OCI-LY7 (cell line): ENCODE measurements around the gene SLC6A18. TPM values are rescaled to one million over a fixed set of nuclear protein-coding genes. Genes with fewer than 3 reads are reported as not detected.

Experiments used
- BruUV-seq: library from RNA; stranded (reverse); fragments of 400-500 nt; replicated peaks from 2 replicates; lab custom pipeline; 2021; lab: Mats Ljungman, UMichigan
- CTCF ChIA-PET: fragments of 300-600 bp; sonication (Branson Sonifier 250); formaldehyde crosslinking; loops from one replicate; lab custom pipeline; 2022; ENCODE audit warnings: antibody characterized with exemption; ENCODE audit not compliant: unreplicated experiment; lab: Charles Lee
- POLR2A ChIA-PET: fragments of 300-600 bp; sonication (Branson Sonifier 250); formaldehyde crosslinking; loops from one replicate; lab custom pipeline; 2022; ENCODE audit warnings: antibody characterized with exemption; lab: Charles Lee
- DNase-seq: peaks from one replicate; pipeline ENCODE4 v3.0.0-alpha.2; 2015; ENCODE audit warnings: low spot score
- H2AFZ ChIP-seq: fragments of 200-600 bp; sonication (generic), shearing (Covaris generic); 2 replicates; pipeline ENCODE4 v1.6.1; 2014; ENCODE audit warnings: mild to moderate bottlenecking, antibody characterized with exemption, low read length, moderate library complexity
- H3K27ac ChIP-seq: fragments of 200-600 bp; sonication (generic); 2 replicates; pipeline ENCODE4 v1.5.1; 2014; ENCODE audit warnings: mixed run types, low read depth, mild to moderate bottlenecking, moderate library complexity, low read length, inconsistent platforms; ENCODE audit not compliant: poor library complexity, severe bottlenecking
- H3K36me3 ChIP-seq: fragments of 200-600 bp; sonication (generic); 2 replicates; pipeline ENCODE4 v1.6.1; 2014; ENCODE audit warnings: mild to moderate bottlenecking, antibody characterized with exemption, low read length, moderate library complexity, mixed read lengths; ENCODE audit not compliant: insufficient read depth
- H3K4me1 ChIP-seq: fragments of 200-600 bp; sonication (generic); 2 replicates; pipeline ENCODE4 v1.5.1; 2014; ENCODE audit warnings: mild to moderate bottlenecking, low read length; ENCODE audit not compliant: insufficient read depth, poor library complexity, severe bottlenecking
- H3K4me2 ChIP-seq: fragments of 200-600 bp; sonication (generic); 2 replicates; pipeline ENCODE4 v1.6.1; 2014; ENCODE audit warnings: mild to moderate bottlenecking, low read length
- H3K4me3 ChIP-seq: fragments of 200-600 bp; sonication (generic); 2 replicates; pipeline ENCODE4 v1.5.1; 2014; ENCODE audit warnings: mild to moderate bottlenecking, low read depth, low read length; ENCODE audit not compliant: poor library complexity, severe bottlenecking
- H3K79me2 ChIP-seq: fragments of 200-600 bp; sonication (generic); 2 replicates; pipeline ENCODE4 v1.6.1; 2016; ENCODE audit warnings: low read depth, mild to moderate bottlenecking, low read length, moderate library complexity, mixed read lengths; ENCODE audit not compliant: insufficient read depth
- H3K9me2 ChIP-seq: fragments of 200-600 bp; sonication (generic); 2 replicates; pipeline ENCODE4 v1.6.1; 2016; ENCODE audit warnings: mild to moderate bottlenecking, low read length, mixed read lengths; ENCODE audit not compliant: insufficient read depth
- H3K9me3 ChIP-seq: fragments of 200-600 bp; sonication (generic); 2 replicates; pipeline ENCODE4 v1.6.1; 2014; ENCODE audit warnings: mild to moderate bottlenecking, mixed run types, low read length, mixed read lengths
- H4K20me1 ChIP-seq: fragments of 200-600 bp; sonication (generic); 2 replicates; pipeline ENCODE4 v1.6.1; 2014; ENCODE audit warnings: mild to moderate bottlenecking, antibody characterized with exemption, low read length, moderate library complexity, mixed read lengths; ENCODE audit not compliant: insufficient read depth
- EZH2phosphoT487 ChIP-seq: fragments of 200-600 bp; sonication (generic); IDR thresholded peaks from 2 replicates; pipeline ENCODE4 v1.6.1; 2018; ENCODE audit warnings: low read depth, borderline replicate concordance, mild to moderate bottlenecking, mixed run types, antibody characterized with exemption, low read length, moderate library complexity, mixed read lengths
- intact Hi-C: fragments of 100-400 bp; cut with micrococcal nuclease; formaldehyde crosslinking; loops from one replicate; pipeline ENCODE4 v1.10.0; 2022; ENCODE audit not compliant: unreplicated experiment
- total RNA-seq, 2 experiments: library from RNA; depleted of rRNA in 1 of 2; stranded (reverse); fragments of >200 nt in 1 of 2; shearing (Covaris generic) in 1 of 2; gene quantifications; 2 replicates each; pipeline ENCODE4 v1.2.3, GENCODE V29; 2014 to 2022
- TF ChIP-seq, protein P1 (sequence below): fragments of 200-600 bp; sonication (generic); conservative IDR thresholded peaks from 2 replicates; pipeline ENCODE4 v1.5.1; 2014; ENCODE audit warnings: mild to moderate bottlenecking, antibody characterized with exemption, low read length, moderate library complexity, mixed read lengths

The SLC6A18 gene
- total RNA-seq, 2 experiments from 2014 or later = not detected

DNA sequence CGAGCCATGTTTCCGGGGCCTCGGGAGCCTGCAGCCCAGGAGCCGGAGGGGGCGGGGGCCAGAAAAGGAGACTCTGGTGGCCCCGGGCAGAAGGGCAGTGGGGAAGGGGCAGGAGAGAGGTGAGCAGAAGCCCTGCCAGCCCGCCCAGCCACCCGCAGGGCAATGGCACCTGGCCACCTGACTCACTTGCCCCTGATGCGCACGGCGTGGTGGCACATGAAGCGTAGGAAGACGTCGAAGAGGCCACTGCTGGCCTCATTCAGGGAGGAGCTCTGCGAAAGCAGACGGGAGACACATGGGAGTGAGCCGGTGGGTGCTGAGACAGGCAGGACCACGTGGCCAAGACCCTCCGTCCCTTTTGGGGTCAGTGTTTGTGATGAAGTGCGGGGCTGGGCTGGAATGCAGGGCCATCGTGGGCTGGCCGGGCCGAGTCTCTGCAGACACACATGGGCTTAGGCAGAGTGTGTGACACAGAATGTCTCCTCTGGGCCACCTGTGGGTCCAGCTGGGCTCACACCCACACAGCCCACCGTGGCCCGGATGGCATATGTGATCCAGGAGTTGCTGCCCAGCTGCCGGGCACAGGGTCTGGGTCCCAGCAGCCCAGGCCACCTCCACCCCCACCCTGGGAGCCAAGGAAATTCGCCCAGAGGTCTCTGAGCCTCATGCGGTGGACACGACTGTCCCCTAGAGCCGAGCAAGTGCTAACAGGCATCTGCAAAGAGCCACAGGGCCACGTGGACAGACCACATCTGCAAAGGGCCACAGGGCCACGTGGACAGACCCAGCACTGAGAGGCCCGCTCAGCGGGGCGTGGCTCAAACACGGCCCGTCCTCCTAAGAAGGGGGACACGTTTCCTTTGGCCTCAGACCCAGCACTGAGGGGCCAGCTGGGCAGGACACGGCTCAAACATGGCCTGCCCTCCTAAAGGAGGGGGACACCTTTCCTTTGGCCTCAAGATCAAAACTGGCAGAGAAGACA lies 46.0 kb downstream of the SLC6A18 start:
- Histone ChIP-seq H3K79me2 (peaks cover 26% of the 10 kb centered on the region), H3K4me3 (no peak overlapping the region), H3K27ac (no peak overlapping the region), H2AFZ (no peak overlapping the region), H3K4me2 (no peak overlapping the region), H3K9me2 (no peaks in the 10 kb centered on the region), H3K4me1 (no peaks in the 10 kb centered on the region), H3K9me3 (no peaks in the 10 kb centered on the region), H4K20me1 (no peaks in the 10 kb centered on the region; the same call in 1 of the 2 replicates), H3K36me3 (peaks cover 86% of the 10 kb centered on the region)
- TF ChIP-seq EZH2phosphoT487 = no peak
- TF ChIP-seq, protein P1, sequence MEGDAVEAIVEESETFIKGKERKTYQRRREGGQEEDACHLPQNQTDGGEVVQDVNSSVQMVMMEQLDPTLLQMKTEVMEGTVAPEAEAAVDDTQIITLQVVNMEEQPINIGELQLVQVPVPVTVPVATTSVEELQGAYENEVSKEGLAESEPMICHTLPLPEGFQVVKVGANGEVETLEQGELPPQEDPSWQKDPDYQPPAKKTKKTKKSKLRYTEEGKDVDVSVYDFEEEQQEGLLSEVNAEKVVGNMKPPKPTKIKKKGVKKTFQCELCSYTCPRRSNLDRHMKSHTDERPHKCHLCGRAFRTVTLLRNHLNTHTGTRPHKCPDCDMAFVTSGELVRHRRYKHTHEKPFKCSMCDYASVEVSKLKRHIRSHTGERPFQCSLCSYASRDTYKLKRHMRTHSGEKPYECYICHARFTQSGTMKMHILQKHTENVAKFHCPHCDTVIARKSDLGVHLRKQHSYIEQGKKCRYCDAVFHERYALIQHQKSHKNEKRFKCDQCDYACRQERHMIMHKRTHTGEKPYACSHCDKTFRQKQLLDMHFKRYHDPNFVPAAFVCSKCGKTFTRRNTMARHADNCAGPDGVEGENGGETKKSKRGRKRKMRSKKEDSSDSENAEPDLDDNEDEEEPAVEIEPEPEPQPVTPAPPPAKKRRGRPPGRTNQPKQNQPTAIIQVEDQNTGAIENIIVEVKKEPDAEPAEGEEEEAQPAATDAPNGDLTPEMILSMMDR = no peak
- ChIA-PET POLR2A (no interaction called here), CTCF (no interaction called here)
- intact Hi-C loops = no loop called here
- DNase-seq = no peak
- no TSS peak for BruUV-seq

DNA sequence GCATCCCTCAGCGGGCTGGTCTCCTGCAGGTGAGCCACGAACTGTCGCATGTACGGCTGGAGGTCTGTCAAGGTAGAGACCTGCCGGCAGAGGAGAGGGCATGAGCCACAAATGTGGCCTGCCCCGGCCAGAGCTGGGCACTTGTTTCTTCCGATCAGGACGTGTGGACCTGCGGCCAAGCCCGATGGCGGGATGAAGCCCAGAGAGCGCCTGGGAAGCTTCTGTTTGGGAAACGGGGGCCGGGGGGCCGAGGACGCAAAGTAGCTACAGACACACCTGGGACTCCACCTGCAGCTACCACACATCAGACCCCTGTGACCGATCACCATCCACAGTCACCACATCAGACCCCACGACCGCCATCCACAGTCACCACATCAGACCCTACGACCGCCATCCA lies 47.0 kb downstream of the SLC6A18 start:
- TF ChIP-seq, protein P1 = no peak
- TF ChIP-seq EZH2phosphoT487 = no peak
- no peaks in the 10 kb centered on the region for H3K9me2 ChIP-seq
- no TSS peak for BruUV-seq

DNA sequence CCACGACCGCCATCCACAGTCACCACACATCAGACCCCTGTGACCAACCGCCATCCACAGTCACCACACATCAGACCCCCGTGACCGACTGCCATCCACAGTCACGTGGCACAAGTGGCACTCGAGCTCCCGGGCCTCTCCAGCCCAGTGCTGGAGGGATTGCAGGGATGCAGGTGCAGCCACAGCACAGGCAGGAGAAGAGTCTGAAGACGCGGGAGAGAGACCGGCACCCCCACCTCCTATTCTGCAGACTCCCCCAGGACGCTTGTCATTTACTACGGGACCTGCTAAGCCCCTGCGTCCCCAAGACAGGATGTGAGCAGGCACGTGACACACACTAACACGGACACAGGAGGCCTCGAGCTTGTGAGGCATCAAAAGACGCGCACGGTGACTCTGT lies 48.6 kb downstream of the SLC6A18 start:
- H3K4me1 ChIP-seq = no peaks in the 10 kb centered on the region
- BruUV-seq = no TSS peak
- no peak overlapping the region for H3K4me2 ChIP-seq
- no peak overlapping the region for H3K27ac ChIP-seq
- peaks cover 89% of the 10 kb centered on the region for H3K36me3 ChIP-seq
- no peaks in the 10 kb centered on the region for H3K9me2 ChIP-seq
- no peak overlapping the region for H3K4me3 ChIP-seq
- ChIA-PET POLR2A (no interaction called here), CTCF (no interaction called here)
- intact Hi-C loops = no loop called here
- no peak for DNase-seq
- no peak overlapping the region for H2AFZ ChIP-seq
- peaks cover 35% of the 10 kb centered on the region for H3K79me2 ChIP-seq
- no peaks in the 10 kb centered on the region; the same call in 1 of the 2 replicates for H4K20me1 ChIP-seq
- TF ChIP-seq, protein P1 = no peak
- TF ChIP-seq EZH2phosphoT487 = no peak
- no peaks in the 10 kb centered on the region for H3K9me3 ChIP-seq

More for the DNA sequence above, 47.0 kb downstream of the SLC6A18 start:
- peaks cover 86% of the 10 kb centered on the region for H3K36me3 ChIP-seq
- no peak for DNase-seq
- H3K4me3 ChIP-seq = no peak overlapping the region
- H3K4me1 ChIP-seq = no peaks in the 10 kb centered on the region
- no peak overlapping the region for H3K27ac ChIP-seq
- ChIA-PET CTCF (no interaction called here), POLR2A (no interaction called here)
- H3K9me3 ChIP-seq = no peaks in the 10 kb centered on the region
- peaks cover 32% of the 10 kb centered on the region for H3K79me2 ChIP-seq
- no peaks in the 10 kb centered on the region; the same call in 1 of the 2 replicates for H4K20me1 ChIP-seq
- intact Hi-C loops = no loop called here
- no peak overlapping the region for H2AFZ ChIP-seq
- no peak overlapping the region for H3K4me2 ChIP-seq
